NCI-H82 treated with DMSO at 0.1 percent for 48 hours (cell line): ENCODE data around the gene SRSF1.
"Not testable (repeated sequence)": the region's sequence is repeated elsewhere in the genome, so short reads cannot be mapped to it uniquely, and the experiment has no call there.

Experiments used
- DNase-seq: peaks from one replicate; lab custom pipeline; 2025; ENCODE audit not compliant: unreplicated experiment; lab: John Stamatoyannopoulos, UW

SRSF1 gene

GRCh38 chr17:57990037-57990436, 17.0 kb downstream of the SRSF1 start:
- DNase-seq: no peak

- DNase-seq: no peak
These were observed 18.5 kb downstream of the SRSF1 start for GRCh38 chr17:57988301-57989250.

GRCh38 chr17:57987581-57988300, 19.3 kb downstream of the SRSF1 start, which contains the start of gene VEZF1:
TSS of gene VEZF1 (minus strand) at chr17:57988254. CDS start at chr17:57988111, 143 bp downstream.
- no peak for DNase-seq

- DNase-seq: no peak
These were observed 20.0 kb downstream of the SRSF1 start for GRCh38 chr17:57986841-57987580.

GRCh38 chr17:57985675-57985974, 21.4 kb downstream of the SRSF1 start:
- no peak for DNase-seq

- no peak for DNase-seq
These were observed 21.9 kb downstream of the SRSF1 start for GRCh38 chr17:57984936-57985674.

- no peak for DNase-seq
These were observed 22.7 kb downstream of the SRSF1 start for GRCh38 chr17:57984261-57984890.

- DNase-seq: no peak
These were observed 23.6 kb downstream of the SRSF1 start for GRCh38 chr17:57983446-57983845.

- no peak for DNase-seq
These were observed 24.4 kb downstream of the SRSF1 start for GRCh38 chr17:57982452-57983170.

- no peak for DNase-seq
These were observed 26.5 kb downstream of the SRSF1 start for GRCh38 chr17:57980522-57980921.

GRCh38 chr17:57979076-57979475, 28.0 kb downstream of the SRSF1 start:
- DNase-seq: no peak

GRCh38 chr17:57976594-57976993, 30.5 kb downstream of the SRSF1 start:
- DNase-seq: no peak

- no peak for DNase-seq
These were observed 32.0 kb downstream of the SRSF1 start for GRCh38 chr17:57975044-57975443.

- not testable (repeated sequence) for DNase-seq
These were observed 32.8 kb downstream of the SRSF1 start for GRCh38 chr17:57974053-57974824.

GRCh38 chr17:57972151-57972550, 34.9 kb downstream of the SRSF1 start:
- no peak for DNase-seq

- peak; percentile 68 for DNase-seq
These were observed 35.5 kb downstream of the SRSF1 start for GRCh38 chr17:57971572-57971971.

- DNase-seq: no peak
These were observed 36.3 kb downstream of the SRSF1 start for GRCh38 chr17:57970710-57971109.

- DNase-seq: no peak
These were observed 38.6 kb downstream of the SRSF1 start for GRCh38 chr17:57968456-57968855.

- DNase-seq: no peak
These were observed 40.2 kb downstream of the SRSF1 start for GRCh38 chr17:57966875-57967274.
